ENCODE data around the gene ARHGAP32.

DNA sequence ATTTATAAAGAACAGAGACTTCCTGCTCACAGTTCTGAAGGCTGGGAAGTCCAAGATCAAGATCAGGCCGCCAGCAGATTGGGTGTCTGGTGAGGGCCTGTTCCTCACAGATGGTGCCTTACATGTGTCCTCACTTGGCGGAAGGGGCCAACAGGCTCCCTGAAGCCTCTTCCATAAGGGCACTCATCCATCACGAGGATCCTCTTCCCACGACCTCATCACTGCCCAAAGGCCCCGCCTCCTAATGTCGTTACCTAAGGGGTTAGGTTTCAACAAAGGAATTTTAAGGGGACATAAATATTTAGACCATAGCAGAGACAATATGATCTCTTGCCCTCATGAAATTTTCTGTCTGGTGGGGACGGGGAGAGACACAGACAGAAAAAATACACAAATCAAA is 268.0 kb downstream of the ARHGAP32 start:
- TF ChIP-seq, protein P1, sequence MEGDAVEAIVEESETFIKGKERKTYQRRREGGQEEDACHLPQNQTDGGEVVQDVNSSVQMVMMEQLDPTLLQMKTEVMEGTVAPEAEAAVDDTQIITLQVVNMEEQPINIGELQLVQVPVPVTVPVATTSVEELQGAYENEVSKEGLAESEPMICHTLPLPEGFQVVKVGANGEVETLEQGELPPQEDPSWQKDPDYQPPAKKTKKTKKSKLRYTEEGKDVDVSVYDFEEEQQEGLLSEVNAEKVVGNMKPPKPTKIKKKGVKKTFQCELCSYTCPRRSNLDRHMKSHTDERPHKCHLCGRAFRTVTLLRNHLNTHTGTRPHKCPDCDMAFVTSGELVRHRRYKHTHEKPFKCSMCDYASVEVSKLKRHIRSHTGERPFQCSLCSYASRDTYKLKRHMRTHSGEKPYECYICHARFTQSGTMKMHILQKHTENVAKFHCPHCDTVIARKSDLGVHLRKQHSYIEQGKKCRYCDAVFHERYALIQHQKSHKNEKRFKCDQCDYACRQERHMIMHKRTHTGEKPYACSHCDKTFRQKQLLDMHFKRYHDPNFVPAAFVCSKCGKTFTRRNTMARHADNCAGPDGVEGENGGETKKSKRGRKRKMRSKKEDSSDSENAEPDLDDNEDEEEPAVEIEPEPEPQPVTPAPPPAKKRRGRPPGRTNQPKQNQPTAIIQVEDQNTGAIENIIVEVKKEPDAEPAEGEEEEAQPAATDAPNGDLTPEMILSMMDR (IDR thresholded peaks at IDR 0.05), result no peak
- TF ChIP-seq POLR2A (IDR thresholded peaks at IDR 0.05), result no peak
